HCT116 (cell line): ENCODE data around the gene SPACDR. TPM values are rescaled to one million over a fixed set of nuclear protein-coding genes. Genes with fewer than 3 reads are reported as not detected.

Source experiments
- ATAC-seq: fragments of 200-7000 bp; cut with Tn5 transposase; 2 replicates; pipeline ENCODE4 v1.9.1; 2020; ENCODE audit warnings: mild to moderate bottlenecking, moderate library complexity
- BruUV-seq: library from RNA; stranded (reverse); fragments of 400-500 nt; replicated peaks from 2 replicates; lab custom pipeline; 2021; lab: Mats Ljungman, UMichigan
- CTCF ChIA-PET: fragments of 300-600 bp; sonication (Branson Sonifier 250); formaldehyde crosslinking; loops from one replicate; lab custom pipeline; 2021; ENCODE audit warnings: antibody characterized with exemption; lab: Charles Lee
- POLR2A ChIA-PET: fragments of 300-600, 350-600 bp; sonication (Branson Sonifier 250); formaldehyde crosslinking; loops from one replicate; lab custom pipeline; 2021; ENCODE audit warnings: antibody characterized with exemption; lab: Charles Lee
- RAD21 ChIA-PET, 2 experiments: fragments of 300-600 bp; sonication (Branson Sonifier 250); formaldehyde crosslinking; loops; one replicate each; lab custom pipeline; 2023; ENCODE audit warnings: low total read pairs in 2 of 2; ENCODE audit not compliant: uncharacterized antibody in 2 of 2, unreplicated experiment in 2 of 2, low non-redundant PET in 1 of 2; lab: Charles Lee
- DNase-seq: peaks from one replicate; pipeline ENCODE4 v3.0.0-alpha.2; 2010; ENCODE audit warnings: low read depth, low spot score
- H2AFZ ChIP-seq: fragments of 200-600 bp; shearing (Covaris generic), sonication (generic); 2 replicates; pipeline ENCODE4 v1.6.1; 2017; ENCODE audit warnings: low read depth, mixed run types, mixed read lengths, antibody characterized with exemption, low read length; ENCODE audit not compliant: poor library complexity, severe bottlenecking
- H3K27ac ChIP-seq: 2 replicates; pipeline ENCODE4 v1.5.1; 2012; ENCODE audit warnings: low read depth, low read length
- H3K27me3 ChIP-seq: fragments of 200-600 bp; sonication (generic); 2 replicates; pipeline ENCODE4 v1.6.1; 2016; ENCODE audit warnings: mixed run types, low read length, mixed read lengths; ENCODE audit not compliant: insufficient read depth
- H3K36me3 ChIP-seq, 2 experiments: fragments of 200-500 bp in 1 of 2; fragments of 200-600 bp in 1 of 2; sonication (Bioruptor generic) in 1 of 2; sonication (generic) in 1 of 2; 2 replicates each; pipeline versions ENCODE4 v1.5.1 to v1.6.1; 2014 to 2016; ENCODE audit warnings: low read length in 2 of 2, inconsistent platforms in 1 of 2, mixed read lengths in 1 of 2, mixed run types in 1 of 2; ENCODE audit not compliant: insufficient read depth in 2 of 2, control insufficient read depth in 1 of 2
- H3K4me1 ChIP-seq, 2 experiments: fragments of 200-600 bp in 1 of 2; sonication (generic) in 1 of 2; 2 replicates each; pipeline versions ENCODE4 v1.5.1 to v1.6.1; 2012 to 2017; ENCODE audit warnings: low read length in 2 of 2, inconsistent platforms in 1 of 2, mild to moderate bottlenecking in 1 of 2, mixed read lengths in 1 of 2, mixed run types in 1 of 2, moderate library complexity in 1 of 2; ENCODE audit not compliant: insufficient read depth in 2 of 2, control insufficient read depth in 1 of 2
- H3K4me2 ChIP-seq: fragments of 200-600 bp; sonication (generic); 2 replicates; pipeline ENCODE4 v1.6.1; 2017; ENCODE audit warnings: mixed run types, low read length, mixed read lengths
- H3K4me3 ChIP-seq, 2 experiments: fragments of 200-600 bp in 1 of 2; sonication (generic) in 1 of 2; replicated peaks in 1 of 2; 2 replicates each; pipeline ENCODE4 v1.5.1; 2011 to 2016; ENCODE audit warnings: low read length in 2 of 2, control low read depth in 1 of 2, low read depth in 1 of 2, mild to moderate bottlenecking in 1 of 2, mixed read lengths in 1 of 2, mixed run types in 1 of 2
- H3K79me2 ChIP-seq: fragments of 200-600 bp; sonication (generic); 2 replicates; pipeline ENCODE4 v1.6.1; 2017; ENCODE audit warnings: mild to moderate bottlenecking, mixed run types, low read length, moderate library complexity, mixed read lengths; ENCODE audit not compliant: insufficient read depth
- H3K9ac ChIP-seq: fragments of 200-600 bp; sonication (generic); 2 replicates; pipeline ENCODE4 v1.6.1; 2016; ENCODE audit warnings: low read length, mixed read lengths
- H3K9me2 ChIP-seq: fragments of 200-600 bp; sonication (generic), shearing (Covaris generic); 2 replicates; pipeline ENCODE4 v1.6.1; 2017; ENCODE audit warnings: mixed run types, mild to moderate bottlenecking, moderate library complexity; ENCODE audit not compliant: insufficient read depth
- H3K9me3 ChIP-seq, 2 experiments: fragments of 200-500 bp in 1 of 2; fragments of 200-600 bp in 1 of 2; sonication (Bioruptor generic) in 1 of 2; sonication (generic) in 1 of 2; 2 replicates each; pipeline ENCODE4 v1.6.1; 2014 to 2017; ENCODE audit warnings: low read length in 2 of 2, mixed read lengths in 2 of 2, inconsistent platforms in 1 of 2, low read depth in 1 of 2, mild to moderate bottlenecking in 1 of 2, mixed run types in 1 of 2, moderate library complexity in 1 of 2; ENCODE audit not compliant: control insufficient read depth in 1 of 2, insufficient read depth in 1 of 2
- H4K20me1 ChIP-seq: fragments of 200-600 bp; sonication (generic), shearing (Covaris generic); 2 replicates; pipeline ENCODE4 v1.6.1; 2017; ENCODE audit warnings: mixed run types, mild to moderate bottlenecking, moderate library complexity; ENCODE audit not compliant: insufficient read depth
- CBX3 ChIP-seq: IDR thresholded peaks from 2 replicates; pipeline ENCODE4 v1.6.1; 2012; ENCODE audit warnings: low read depth
- CEBPB ChIP-seq: IDR thresholded peaks from 2 replicates; pipeline ENCODE4 v1.6.1; 2012; ENCODE audit warnings: low read depth
- CTCF ChIP-seq, 3 experiments: fragments of 200-600 bp in 1 of 3; sonication (generic) in 1 of 3; IDR thresholded peaks in 2 of 3; conservative IDR thresholded peaks in 1 of 3; 2 replicates each; pipeline ENCODE4 v1.5.1; 2012 to 2017; ENCODE audit warnings: low read depth in 2 of 3, low read length in 2 of 3, antibody characterized with exemption in 1 of 3, borderline replicate concordance in 1 of 3, control low read depth in 1 of 3, mild to moderate bottlenecking in 1 of 3, mixed read lengths in 1 of 3, mixed run types in 1 of 3, moderate library complexity in 1 of 3; ENCODE audit not compliant: insufficient read depth in 1 of 3
- EGR1 ChIP-seq: IDR thresholded peaks from 2 replicates; pipeline ENCODE4 v1.6.1; 2012; ENCODE audit warnings: low read depth
- ELF1 ChIP-seq: IDR thresholded peaks from 2 replicates; pipeline ENCODE4 v1.6.1; 2012; ENCODE audit warnings: low read depth, borderline replicate concordance
- EZH2phosphoT487 ChIP-seq: fragments of 200-600 bp; IDR thresholded peaks from 2 replicates; pipeline ENCODE4 v1.6.1; 2018; ENCODE audit warnings: antibody characterized with exemption, borderline replicate concordance
- JUND ChIP-seq: IDR thresholded peaks from 2 replicates; pipeline ENCODE4 v1.6.1; 2012
- POLR2A ChIP-seq: IDR thresholded peaks from 2 replicates; pipeline ENCODE4 v1.7.0; 2011; ENCODE audit warnings: borderline replicate concordance; ENCODE audit not compliant: insufficient read depth, insufficient read length; ENCODE audit errors: extremely low read depth
- POLR2AphosphoS5 ChIP-seq: IDR thresholded peaks from 2 replicates; pipeline ENCODE4 v1.6.1; 2011; ENCODE audit warnings: mild to moderate bottlenecking, low read depth, low read length, moderate library complexity
- RAD21 ChIP-seq: IDR thresholded peaks from 2 replicates; pipeline ENCODE4 v1.6.1; 2012; ENCODE audit warnings: low read depth, mild to moderate bottlenecking
- SIN3A ChIP-seq: IDR thresholded peaks from 2 replicates; pipeline ENCODE4 v1.6.1; 2012; ENCODE audit warnings: low read depth
- SP1 ChIP-seq: IDR thresholded peaks from 2 replicates; pipeline ENCODE4 v1.6.1; 2012; ENCODE audit warnings: low read depth
- SRF ChIP-seq: IDR thresholded peaks from 2 replicates; pipeline ENCODE4 v1.6.1; 2012; ENCODE audit warnings: low read depth
- TCF7L2 ChIP-seq: IDR thresholded peaks from 2 replicates; pipeline ENCODE4 v1.7.0; 2011; ENCODE audit warnings: borderline replicate concordance, inconsistent platforms; ENCODE audit not compliant: insufficient read depth, insufficient read length; ENCODE audit errors: extremely low read depth
- YY1 ChIP-seq: IDR thresholded peaks from 2 replicates; pipeline ENCODE4 v1.6.1; 2011; ENCODE audit warnings: low read length, low read depth, moderate library complexity, mild to moderate bottlenecking; ENCODE audit not compliant: insufficient replicate concordance; ENCODE audit errors: extremely low read depth
- ZNF274 ChIP-seq: fragments of 200-500 bp; sonication (Bioruptor generic); IDR thresholded peaks from 2 replicates; pipeline ENCODE4 v1.6.1; 2014; ENCODE audit warnings: mild to moderate bottlenecking, low read depth, low read length, inconsistent platforms
- intact Hi-C: fragments of 100-400 bp; cut with micrococcal nuclease; formaldehyde crosslinking; loops from 2 replicates; pipeline ENCODE4 v1.10.0; 2022
- total RNA-seq: library from RNA; stranded (reverse); gene quantifications from one replicate; pipeline ENCODE4 v1.2.1, GENCODE V29; 2021; ENCODE audit not compliant: unreplicated experiment
- TF ChIP-seq, protein P1 (sequence below): IDR thresholded peaks from 2 replicates; pipeline ENCODE4 v1.6.1; 2012
- TF ChIP-seq, protein P2 (sequence below): IDR thresholded peaks from 2 replicates; pipeline ENCODE4 v1.6.1; 2012
- TF ChIP-seq, protein P3 (sequence below): IDR thresholded peaks from 2 replicates; pipeline ENCODE4 v1.6.1; 2012; ENCODE audit warnings: low read depth
- TF ChIP-seq, protein P4 (sequence below): IDR thresholded peaks from 2 replicates; pipeline ENCODE4 v1.6.1; 2011; ENCODE audit warnings: mild to moderate bottlenecking, low read length, moderate library complexity; ENCODE audit not compliant: insufficient replicate concordance; ENCODE audit errors: extremely low read depth

The SPACDR gene
- total RNA-seq, 1 experiment from 2014 or later, result 1.7 TPM

DNA sequence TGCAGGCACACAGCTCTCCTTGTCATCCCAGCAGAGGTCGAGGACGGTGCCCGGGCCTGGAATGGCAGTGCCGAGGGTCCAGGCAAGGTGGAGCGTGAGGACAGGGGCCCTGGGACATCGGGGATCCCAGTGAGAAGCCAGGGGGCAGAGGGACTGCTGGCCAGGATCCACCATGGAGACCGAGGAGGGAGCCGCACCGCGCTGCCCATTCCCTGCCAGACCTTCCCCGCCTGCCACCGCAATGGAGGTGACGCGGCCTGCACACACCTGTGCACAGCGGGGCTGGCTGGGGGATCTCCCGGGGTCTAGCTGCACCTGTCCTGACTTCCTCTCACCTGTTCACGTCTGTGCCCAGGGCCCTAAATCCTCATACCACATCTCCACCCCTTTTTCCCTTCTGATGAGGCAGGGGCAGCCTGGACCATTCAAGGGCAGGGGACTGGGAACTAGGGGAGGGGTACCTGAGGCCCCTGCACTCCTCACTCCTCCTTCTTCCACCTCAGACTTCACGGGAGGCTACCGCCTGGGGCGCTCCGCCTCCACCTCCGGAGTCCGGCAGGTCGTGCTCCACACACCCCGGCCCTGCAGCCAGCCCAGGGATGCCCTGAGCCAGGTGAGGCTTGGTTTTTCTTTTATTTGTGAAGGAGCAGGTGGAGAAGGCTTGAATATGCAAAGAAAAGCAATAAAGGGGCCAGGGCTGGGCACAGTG is 26.6 kb upstream of the SPACDR start:
- BruUV-seq, result no TSS peak
- CTCF ChIA-PET, result interaction anchor here (1.5 kb wide), 1 partner anchor 21 kb away, joined by 3 read pairs; no protein-coding TSS in a partner anchor
- Histone ChIP-seq H3K79me2 (no peaks in the 10 kb centered on the region), H3K9me2 (no peaks in the 10 kb centered on the region), H3K27ac (no peak overlapping the region), H3K9ac (no peak overlapping the region), H3K27me3 (no peaks in the 10 kb centered on the region), H3K4me1 (peaks cover 4 to 21% of the 10 kb centered on the region in 2 experiments), H3K4me2 (no peak overlapping the region), H3K4me3 (no peak overlapping the region), H2AFZ (no peak overlapping the region), H3K36me3 (no peaks in the 10 kb centered on the region), H4K20me1 (no peaks in the 10 kb centered on the region), H3K9me3 (no peaks in the 10 kb centered on the region)
- POLR2A ChIA-PET, result no interaction called here
- ATAC-seq (no peak), DNase-seq (no peak)
- intact Hi-C loops, result no loop called here
- RAD21 ChIA-PET, result no interaction called here
- TF ChIP-seq SP1, result no peak
- TF ChIP-seq CEBPB, result no peak
- no peak for TF ChIP-seq RAD21
- no peak for TF ChIP-seq CTCF (IDR thresholded peaks at IDR 0.05 in 2 of 3, conservative IDR thresholded peaks at IDR 0.05 in 1 of 3; ENCODE audit: borderline replicate concordance in 1 of 3, insufficient read depth in 1 of 3, low read depth in 2 of 3, low read length in 2 of 3)
- TF ChIP-seq POLR2A, result no peak
- no peak for TF ChIP-seq ELF1
- no peak for TF ChIP-seq EGR1
- no peak for TF ChIP-seq JUND
- TF ChIP-seq, protein P1, sequence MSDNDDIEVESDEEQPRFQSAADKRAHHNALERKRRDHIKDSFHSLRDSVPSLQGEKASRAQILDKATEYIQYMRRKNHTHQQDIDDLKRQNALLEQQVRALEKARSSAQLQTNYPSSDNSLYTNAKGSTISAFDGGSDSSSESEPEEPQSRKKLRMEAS, result no peak
- TF ChIP-seq, protein P2, sequence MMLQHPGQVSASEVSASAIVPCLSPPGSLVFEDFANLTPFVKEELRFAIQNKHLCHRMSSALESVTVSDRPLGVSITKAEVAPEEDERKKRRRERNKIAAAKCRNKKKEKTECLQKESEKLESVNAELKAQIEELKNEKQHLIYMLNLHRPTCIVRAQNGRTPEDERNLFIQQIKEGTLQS, result no peak
- TF ChIP-seq SIN3A, result no peak
- no peak for TF ChIP-seq CBX3
- TF ChIP-seq, protein P3, sequence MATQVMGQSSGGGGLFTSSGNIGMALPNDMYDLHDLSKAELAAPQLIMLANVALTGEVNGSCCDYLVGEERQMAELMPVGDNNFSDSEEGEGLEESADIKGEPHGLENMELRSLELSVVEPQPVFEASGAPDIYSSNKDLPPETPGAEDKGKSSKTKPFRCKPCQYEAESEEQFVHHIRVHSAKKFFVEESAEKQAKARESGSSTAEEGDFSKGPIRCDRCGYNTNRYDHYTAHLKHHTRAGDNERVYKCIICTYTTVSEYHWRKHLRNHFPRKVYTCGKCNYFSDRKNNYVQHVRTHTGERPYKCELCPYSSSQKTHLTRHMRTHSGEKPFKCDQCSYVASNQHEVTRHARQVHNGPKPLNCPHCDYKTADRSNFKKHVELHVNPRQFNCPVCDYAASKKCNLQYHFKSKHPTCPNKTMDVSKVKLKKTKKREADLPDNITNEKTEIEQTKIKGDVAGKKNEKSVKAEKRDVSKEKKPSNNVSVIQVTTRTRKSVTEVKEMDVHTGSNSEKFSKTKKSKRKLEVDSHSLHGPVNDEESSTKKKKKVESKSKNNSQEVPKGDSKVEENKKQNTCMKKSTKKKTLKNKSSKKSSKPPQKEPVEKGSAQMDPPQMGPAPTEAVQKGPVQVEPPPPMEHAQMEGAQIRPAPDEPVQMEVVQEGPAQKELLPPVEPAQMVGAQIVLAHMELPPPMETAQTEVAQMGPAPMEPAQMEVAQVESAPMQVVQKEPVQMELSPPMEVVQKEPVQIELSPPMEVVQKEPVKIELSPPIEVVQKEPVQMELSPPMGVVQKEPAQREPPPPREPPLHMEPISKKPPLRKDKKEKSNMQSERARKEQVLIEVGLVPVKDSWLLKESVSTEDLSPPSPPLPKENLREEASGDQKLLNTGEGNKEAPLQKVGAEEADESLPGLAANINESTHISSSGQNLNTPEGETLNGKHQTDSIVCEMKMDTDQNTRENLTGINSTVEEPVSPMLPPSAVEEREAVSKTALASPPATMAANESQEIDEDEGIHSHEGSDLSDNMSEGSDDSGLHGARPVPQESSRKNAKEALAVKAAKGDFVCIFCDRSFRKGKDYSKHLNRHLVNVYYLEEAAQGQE, result no peak
- no peak for TF ChIP-seq EZH2phosphoT487
- TF ChIP-seq, protein P4, sequence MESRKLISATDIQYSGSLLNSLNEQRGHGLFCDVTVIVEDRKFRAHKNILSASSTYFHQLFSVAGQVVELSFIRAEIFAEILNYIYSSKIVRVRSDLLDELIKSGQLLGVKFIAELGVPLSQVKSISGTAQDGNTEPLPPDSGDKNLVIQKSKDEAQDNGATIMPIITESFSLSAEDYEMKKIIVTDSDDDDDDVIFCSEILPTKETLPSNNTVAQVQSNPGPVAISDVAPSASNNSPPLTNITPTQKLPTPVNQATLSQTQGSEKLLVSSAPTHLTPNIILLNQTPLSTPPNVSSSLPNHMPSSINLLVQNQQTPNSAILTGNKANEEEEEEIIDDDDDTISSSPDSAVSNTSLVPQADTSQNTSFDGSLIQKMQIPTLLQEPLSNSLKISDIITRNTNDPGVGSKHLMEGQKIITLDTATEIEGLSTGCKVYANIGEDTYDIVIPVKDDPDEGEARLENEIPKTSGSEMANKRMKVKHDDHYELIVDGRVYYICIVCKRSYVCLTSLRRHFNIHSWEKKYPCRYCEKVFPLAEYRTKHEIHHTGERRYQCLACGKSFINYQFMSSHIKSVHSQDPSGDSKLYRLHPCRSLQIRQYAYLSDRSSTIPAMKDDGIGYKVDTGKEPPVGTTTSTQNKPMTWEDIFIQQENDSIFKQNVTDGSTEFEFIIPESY, result no peak
- no peak for TF ChIP-seq POLR2AphosphoS5
- no peak for TF ChIP-seq TCF7L2
- no peak for TF ChIP-seq YY1
- no peak for TF ChIP-seq SRF
- TF ChIP-seq ZNF274, result no peak
